Middle frontal gyrus (tissue), 1 donor: Measurements from ENCODE around the gene NTPCR.

Source experiments
- DNase-seq: peaks from one replicate; pipeline ENCODE4 v3.0.0-alpha.2; 2015; ENCODE audit warnings: low spot score; ENCODE audit errors: extremely low spot score

Gene NTPCR

DNA sequence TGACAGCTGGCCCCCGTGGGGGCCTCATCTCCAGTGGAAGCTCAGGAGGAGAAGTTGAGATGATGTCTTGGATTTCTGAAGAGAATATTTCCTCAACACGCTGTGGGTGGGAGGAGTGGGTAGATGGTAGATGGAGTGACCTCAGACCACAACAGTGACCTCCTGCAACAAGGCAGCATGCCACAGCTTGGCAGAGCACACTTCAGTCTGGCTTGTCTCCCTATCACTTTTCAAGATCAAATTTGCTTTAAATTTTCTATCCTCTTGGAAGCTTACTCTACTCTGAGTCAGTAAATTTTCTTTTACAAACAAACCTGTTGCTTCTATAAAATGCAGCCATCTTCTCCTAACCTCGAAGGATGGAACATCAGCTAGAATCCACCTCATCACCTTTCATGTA lies 59.7 kb downstream of the NTPCR start:
- no peak for DNase-seq

DNA sequence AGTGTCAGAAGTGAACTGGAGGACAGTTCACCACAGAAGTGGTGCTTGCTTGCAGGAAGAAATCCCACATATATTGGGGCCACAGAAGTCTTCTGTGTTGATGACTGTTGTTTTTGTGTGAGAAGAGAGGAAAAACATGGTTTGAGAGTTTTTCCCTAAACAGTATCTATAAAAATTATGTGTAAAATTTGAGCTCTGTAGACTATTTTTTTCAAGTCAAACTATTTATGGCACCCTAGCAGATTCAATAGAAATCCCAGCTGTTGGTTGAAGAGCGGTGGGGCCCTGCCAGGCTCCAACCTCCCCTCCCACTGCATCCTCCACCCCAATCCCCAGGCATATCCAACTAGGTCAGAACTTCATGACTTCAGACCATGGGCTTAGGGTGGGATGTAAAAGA lies 61.6 kb downstream of the NTPCR start:
- no peak for DNase-seq

DNA sequence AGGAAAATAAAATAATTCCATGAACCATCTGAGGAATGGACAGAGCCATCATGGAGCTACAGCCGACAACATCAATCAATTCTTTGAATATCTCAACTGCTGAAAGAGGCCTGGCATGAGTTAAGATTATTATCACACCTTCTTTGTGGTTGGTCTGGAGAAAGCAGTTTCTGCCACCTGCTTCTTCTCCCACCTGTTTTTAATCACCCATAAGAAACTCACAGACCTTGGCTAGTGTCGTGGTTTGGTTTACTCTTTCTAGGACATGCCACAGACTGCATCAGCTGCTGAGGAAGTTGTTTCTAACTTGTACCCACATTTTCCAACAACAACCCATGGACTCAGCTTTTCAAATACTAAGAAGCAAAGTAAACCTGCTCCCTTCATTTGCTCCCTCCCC lies 65.6 kb downstream of the NTPCR start:
- no peak for DNase-seq

DNA sequence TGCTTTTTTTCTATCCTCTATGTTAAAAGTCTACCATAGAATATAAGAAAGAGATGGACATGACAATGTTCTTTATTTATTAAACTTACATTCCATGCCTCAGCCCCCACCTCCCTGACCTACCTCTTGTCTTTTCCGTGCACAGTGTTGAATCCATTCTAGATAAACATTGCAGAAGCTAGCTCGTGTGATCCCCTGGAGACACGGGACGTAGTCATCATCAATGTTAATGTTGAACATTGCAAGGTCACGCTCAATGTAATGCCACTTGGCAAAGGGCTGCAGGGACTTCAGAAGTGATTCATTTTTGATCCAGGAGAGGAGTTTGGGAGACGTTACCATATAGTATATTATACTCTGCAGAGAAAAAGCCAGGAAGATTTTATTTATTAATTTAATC lies 66.4 kb downstream of the NTPCR start:
- DNase-seq: no peak

DNA sequence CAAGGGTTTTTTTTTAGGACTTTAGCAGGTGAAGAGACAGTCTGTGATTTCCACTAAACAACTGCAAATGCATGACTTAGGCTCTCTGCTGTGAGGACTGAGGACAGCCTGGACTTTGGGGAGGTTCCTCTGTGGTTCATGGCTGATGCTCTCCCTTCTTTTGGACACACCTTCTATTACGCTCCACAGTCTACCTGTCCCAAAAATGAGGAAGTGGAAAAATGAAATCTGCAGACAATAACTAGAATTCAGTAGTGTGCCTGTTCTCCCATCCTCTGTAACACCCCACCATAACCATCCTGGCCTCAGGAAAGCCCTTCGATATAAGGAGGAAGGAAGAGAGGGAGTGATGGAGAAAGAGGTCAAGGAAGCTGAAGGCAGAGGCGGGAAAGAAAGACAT lies 68.7 kb downstream of the NTPCR start:
- DNase-seq: no peak

DNA sequence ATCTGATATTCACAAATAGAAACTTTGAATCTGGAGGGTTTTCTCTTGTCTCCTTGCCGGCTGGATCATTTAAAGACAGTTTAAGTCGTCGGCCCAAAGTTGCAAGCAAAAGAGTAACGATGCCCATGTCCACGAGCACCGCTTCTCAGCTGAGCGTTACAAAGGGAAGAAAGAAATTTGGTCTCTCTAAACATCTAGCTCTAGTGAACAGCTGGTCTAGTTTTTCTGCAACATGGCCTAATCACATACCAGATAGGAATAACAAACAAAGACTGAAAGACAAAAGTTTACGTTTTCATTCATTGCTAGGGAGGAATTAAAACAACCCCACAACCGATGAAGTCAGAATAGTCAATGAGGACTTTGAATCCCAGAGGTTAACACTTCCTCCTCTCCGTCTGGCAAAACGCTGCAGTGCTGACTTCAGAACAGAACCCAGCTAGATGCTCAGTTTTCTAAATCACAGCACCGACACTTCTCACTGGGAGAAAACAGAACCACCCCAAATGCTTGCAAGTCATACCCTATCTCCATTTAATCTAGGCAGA lies 69.4 kb downstream of the NTPCR start:
- DNase-seq: no peak

DNA sequence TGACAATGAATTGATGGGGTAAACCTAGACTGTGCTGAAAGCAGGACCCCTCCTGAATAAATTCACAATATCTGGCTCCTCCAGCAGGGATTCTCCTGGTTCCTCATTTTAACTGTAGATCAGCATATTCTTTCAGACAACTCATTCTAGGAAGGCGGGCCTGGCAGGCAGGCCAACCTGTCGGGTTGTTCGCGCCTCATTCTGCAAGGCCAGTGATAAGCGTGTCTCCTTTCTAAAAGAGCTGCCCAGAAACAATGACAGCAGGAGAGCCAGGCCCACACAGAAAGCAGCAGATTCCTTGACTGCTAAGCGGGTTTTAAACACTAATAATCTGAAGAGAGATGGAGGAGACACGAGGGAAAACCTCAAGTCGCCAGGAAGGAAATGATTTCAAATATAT lies 70.0 kb downstream of the NTPCR start:
- no peak for DNase-seq

DNA sequence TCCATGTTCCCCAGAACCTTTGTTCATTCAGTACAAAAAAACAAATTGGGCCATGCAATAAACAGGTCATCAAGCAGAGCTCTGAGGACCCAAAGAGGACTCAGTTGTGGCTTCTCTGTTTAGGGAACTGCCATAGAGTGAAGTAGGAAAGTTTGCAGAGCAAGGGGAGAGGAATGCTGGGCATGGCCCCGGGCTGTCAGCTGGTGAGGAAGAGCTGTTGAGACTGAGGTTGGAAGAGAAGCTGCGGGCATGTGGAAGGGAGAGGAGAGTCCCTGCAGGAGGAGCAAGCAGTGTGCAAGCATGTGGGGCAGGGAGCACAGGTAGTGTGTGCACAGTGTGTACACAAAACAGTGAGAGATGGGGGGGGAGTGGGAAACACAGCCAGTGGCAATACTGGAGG lies 71.8 kb downstream of the NTPCR start:
- no peak for DNase-seq

DNA sequence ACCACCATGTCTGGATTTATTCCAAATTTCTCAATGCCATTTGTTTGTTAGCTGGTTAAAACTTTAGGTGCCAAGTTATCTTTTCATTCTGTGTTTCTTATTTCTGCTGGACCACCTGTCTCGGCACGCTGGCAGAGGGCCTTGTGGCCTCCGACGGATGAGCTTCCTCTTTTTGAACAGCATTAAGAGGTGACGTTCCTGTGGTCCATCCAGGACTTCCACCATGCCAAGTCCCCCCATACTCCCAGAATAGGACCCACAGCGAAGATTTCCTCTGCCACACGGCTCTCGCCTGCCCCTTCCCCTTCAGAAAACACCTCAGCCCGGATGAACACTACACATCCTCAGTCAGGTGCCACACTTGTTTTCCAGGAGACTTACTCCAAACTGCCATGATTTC lies 73.8 kb downstream of the NTPCR start:
- no peak for DNase-seq

DNA sequence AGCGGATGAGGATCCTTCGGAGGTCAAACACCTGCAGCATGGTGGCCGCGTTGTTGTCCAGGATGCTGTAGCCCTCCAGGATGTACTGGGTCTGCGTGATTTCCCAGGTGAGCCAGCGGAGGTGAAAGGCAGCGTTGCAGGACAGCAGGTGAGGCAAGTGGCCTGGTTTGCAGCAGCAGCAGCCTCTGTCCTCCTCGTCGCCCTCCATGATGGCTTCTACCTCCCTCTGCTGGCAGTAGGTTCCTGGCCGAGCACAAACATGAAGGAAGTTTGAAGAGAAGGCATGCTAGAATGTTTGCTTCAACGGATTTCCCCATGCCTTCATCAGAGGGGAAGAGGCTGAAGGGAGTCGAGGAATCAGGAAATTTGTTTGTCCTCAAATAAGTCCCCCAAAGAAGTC lies 74.7 kb downstream of the NTPCR start:
- DNase-seq: no peak

DNA sequence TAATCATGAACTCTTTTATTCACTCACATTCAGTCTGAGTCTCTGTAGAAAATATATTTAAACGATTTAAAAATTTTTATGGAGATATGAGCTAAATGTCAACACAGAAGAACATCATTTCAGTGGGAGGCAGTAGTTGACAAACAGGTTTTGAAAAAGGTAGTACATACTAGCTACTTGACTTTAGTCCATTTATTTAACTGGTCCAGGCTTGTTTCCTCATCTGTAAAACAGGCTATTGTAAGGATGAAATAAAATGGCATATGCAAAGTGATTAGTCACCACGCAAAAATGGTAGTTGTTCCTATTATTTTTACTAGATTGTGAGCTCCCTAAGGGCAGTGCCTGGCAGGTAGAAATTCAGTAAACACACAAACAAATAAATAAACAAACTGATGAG lies 75.2 kb downstream of the NTPCR start:
- no peak for DNase-seq

DNA sequence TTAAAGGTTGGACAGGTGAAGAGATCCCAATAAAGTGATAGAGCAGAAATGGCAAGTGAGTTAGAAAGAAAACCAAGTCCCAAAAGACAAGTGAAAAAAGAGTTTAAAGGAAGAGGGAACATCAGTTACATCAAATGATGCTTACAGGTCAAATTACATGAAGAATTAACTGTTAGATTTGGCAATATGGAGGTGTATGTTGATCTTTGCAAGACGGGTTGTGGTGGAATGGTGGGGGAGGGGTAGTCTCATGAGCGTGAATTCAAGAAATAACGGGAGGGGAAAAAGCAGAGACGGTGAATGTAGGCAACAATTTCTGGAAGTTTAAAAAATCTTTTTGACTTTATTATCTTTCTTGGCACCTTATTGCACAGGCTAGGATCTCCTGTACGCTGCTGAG lies 76.6 kb downstream of the NTPCR start:
- DNase-seq: no peak

DNA sequence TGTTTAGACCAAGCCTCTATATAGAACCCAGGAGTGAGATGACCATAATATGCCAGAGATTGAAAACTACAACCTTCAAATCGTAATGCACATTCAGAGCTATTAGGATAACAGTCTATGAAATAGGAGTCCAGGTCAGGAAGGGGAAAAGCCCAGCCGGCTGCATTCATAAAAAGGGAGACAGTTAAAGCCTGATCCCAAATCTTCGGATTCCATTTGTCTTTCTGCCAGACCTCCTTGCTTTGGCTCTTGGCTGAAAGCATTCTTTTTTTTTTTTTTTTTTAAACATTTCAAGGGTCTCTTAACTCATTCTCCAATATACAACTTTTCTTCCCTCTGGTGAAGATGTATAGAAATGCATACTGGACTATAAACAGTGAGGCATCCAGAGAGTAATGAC lies 81.1 kb downstream of the NTPCR start:
- no peak for DNase-seq

DNA sequence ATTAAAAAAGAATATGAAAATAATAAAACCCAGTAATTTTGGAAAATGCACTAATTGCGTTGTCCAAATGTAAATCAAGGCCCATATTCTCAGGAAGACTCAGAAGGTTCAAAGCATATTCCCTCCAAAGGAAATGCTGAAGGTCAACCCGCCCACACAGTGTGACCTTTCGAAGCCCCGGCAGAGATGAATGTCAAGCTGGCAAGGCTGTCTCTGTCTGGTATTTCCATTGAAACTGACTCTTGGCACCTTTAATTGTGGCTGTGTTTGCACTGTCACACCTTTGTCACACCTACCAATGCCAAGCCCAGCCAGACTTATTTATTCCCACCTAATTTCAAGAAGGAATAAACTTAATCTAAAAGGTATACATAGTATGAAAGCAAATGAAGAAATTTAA lies 82.5 kb downstream of the NTPCR start:
- no peak for DNase-seq

DNA sequence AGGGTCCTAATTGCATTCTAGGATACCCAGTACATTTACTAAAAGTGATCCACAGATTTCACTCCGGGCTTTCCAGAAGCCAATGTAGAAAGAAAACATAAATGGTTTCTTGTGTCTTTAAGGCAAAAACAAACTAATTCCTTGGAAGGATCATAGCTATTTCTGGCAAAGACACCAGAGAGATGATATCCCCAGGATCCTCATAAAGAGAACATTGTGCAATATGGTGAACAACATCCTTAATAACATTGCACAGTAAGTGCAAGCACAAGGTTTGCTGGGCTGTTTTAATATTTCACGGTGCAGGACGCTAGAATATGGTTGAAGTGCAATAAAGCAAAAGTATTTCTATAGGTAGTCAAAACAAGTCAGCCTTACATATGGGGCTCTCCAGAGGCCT lies 83.0 kb downstream of the NTPCR start:
- no peak for DNase-seq
